Neural cell (in vitro differentiated cells): Measurements from ENCODE around the gene CLEC12A. TPM values are rescaled to one million over a fixed set of nuclear protein-coding genes. Genes with fewer than 3 reads are reported as not detected.

Experiments
- H2AFZ ChIP-seq: fragments of 200-600, 300-800 bp; sonication (generic), shearing (Covaris generic); 2 replicates; pipeline ENCODE4 v1.6.0; 2014; ENCODE audit warnings: low read depth, mild to moderate bottlenecking, antibody characterized with exemption, low read length, moderate library complexity
- H3F3A ChIP-seq: fragments of 200-600 bp; shearing (Covaris generic); 2 replicates; pipeline ENCODE4 v1.6.1; 2016; ENCODE audit warnings: mild to moderate bottlenecking, moderate library complexity, mixed read lengths, antibody characterized with exemption, low read length; ENCODE audit not compliant: insufficient read depth, poor library complexity, severe bottlenecking
- H3K27ac ChIP-seq: fragments of 200-600, 300-800 bp; sonication (generic), shearing (Covaris generic); 2 replicates; pipeline ENCODE4 v1.5.1; 2014; ENCODE audit warnings: mild to moderate bottlenecking, low read length, moderate library complexity
- H3K27me3 ChIP-seq: fragments of 300-800, 200-600 bp; sonication (generic), shearing (Covaris generic); 2 replicates; pipeline ENCODE4 v1.6.0; 2014; ENCODE audit warnings: mild to moderate bottlenecking, low read depth, low read length, moderate library complexity; ENCODE audit not compliant: insufficient read depth
- H3K36me3 ChIP-seq: fragments of 300-800, 200-600 bp; sonication (generic), shearing (Covaris generic); 2 replicates; pipeline ENCODE4 v1.5.1; 2014; ENCODE audit warnings: mild to moderate bottlenecking, antibody characterized with exemption, low read length, moderate library complexity; ENCODE audit not compliant: insufficient read depth
- H3K4me2 ChIP-seq: fragments of 300-800, 200-600 bp; sonication (generic), shearing (Covaris generic); 2 replicates; pipeline ENCODE4 v1.6.0; 2014; ENCODE audit warnings: mild to moderate bottlenecking, low read length
- H3K4me3 ChIP-seq: fragments of 300-800, 200-600 bp; sonication (generic), shearing (Covaris generic); 2 replicates; pipeline ENCODE4 v1.5.1; 2014; ENCODE audit warnings: mild to moderate bottlenecking, low read length, moderate library complexity
- H3K79me2 ChIP-seq: fragments of 200-600 bp; shearing (Covaris generic); replicated peaks from 2 replicates; pipeline ENCODE4 v1.6.0; 2014; ENCODE audit warnings: mild to moderate bottlenecking, low read length, moderate library complexity; ENCODE audit not compliant: insufficient read depth
- H3K9ac ChIP-seq: fragments of 300-800, 200-600 bp; sonication (generic), shearing (Covaris generic); 2 replicates; pipeline ENCODE4 v1.6.1; 2016; ENCODE audit warnings: mild to moderate bottlenecking, low read length, mixed read lengths
- H3K9me2 ChIP-seq: fragments of 200-600 bp; shearing (Covaris generic); 2 replicates; pipeline ENCODE4 v1.6.1; 2016; ENCODE audit warnings: mild to moderate bottlenecking, low read length, mixed read lengths; ENCODE audit not compliant: insufficient read depth
- H3K9me3 ChIP-seq: fragments of 200-600, 300-800 bp; sonication (generic), shearing (Covaris generic); 2 replicates; pipeline ENCODE4 v1.6.1; 2016; ENCODE audit warnings: mild to moderate bottlenecking, mixed run types, low read length, moderate library complexity, mixed read lengths
- H4K20me1 ChIP-seq: fragments of 200-600 bp; shearing (Covaris generic); 2 replicates; pipeline ENCODE4 v1.6.1; 2016; ENCODE audit warnings: mild to moderate bottlenecking, mixed run types; ENCODE audit not compliant: insufficient read depth
- CTCF ChIP-seq: fragments of 450-650 bp; IDR thresholded peaks from 2 replicates; pipeline ENCODE4 v1.5.1; 2014; ENCODE audit warnings: antibody characterized with exemption, mild to moderate bottlenecking, moderate library complexity; ENCODE audit not compliant: poor library complexity, severe bottlenecking
- EP300 ChIP-seq: fragments of 450-650 bp; conservative IDR thresholded peaks from 2 replicates; pipeline ENCODE4 v1.6.1; 2014; ENCODE audit warnings: antibody characterized with exemption, mild to moderate bottlenecking, moderate library complexity; ENCODE audit not compliant: poor library complexity, severe bottlenecking
- EZH2 ChIP-seq: fragments of 200-600, 300-800 bp; shearing (Covaris generic), sonication (generic); IDR thresholded peaks from 2 replicates; pipeline ENCODE4 v1.6.1; 2014; ENCODE audit warnings: antibody characterized with exemption, low read length, borderline replicate concordance, mild to moderate bottlenecking; ENCODE audit not compliant: insufficient read depth, poor library complexity, severe bottlenecking
- MXI1 ChIP-seq: fragments of 450-650 bp; conservative IDR thresholded peaks from 2 replicates; pipeline ENCODE4 v1.6.1; 2014; ENCODE audit warnings: antibody characterized with exemption, mild to moderate bottlenecking; ENCODE audit not compliant: poor library complexity, severe bottlenecking
- POLR2AphosphoS5 ChIP-seq: IDR thresholded peaks from 2 replicates; pipeline ENCODE4 v1.6.1; 2012
- RAD21 ChIP-seq: fragments of 450-650 bp; conservative IDR thresholded peaks from 2 replicates; pipeline ENCODE4 v1.6.1; 2014; ENCODE audit warnings: antibody characterized with exemption, mild to moderate bottlenecking, moderate library complexity
- SMC3 ChIP-seq: fragments of 450-650 bp; conservative IDR thresholded peaks from 2 replicates; pipeline ENCODE4 v1.6.1; 2014; ENCODE audit warnings: antibody characterized with exemption, mild to moderate bottlenecking, moderate library complexity; ENCODE audit not compliant: poor library complexity
- TAF1 ChIP-seq: IDR thresholded peaks from 2 replicates; pipeline ENCODE4 v1.6.1; 2012; ENCODE audit warnings: low read depth
- polyA plus RNA-seq: library from polyadenylated mRNA; depleted of rRNA; stranded (reverse); fragments of >200 nt; gene quantifications from 2 replicates; pipeline ENCODE4 v1.2.3, GENCODE V29; 2014
- TF ChIP-seq, protein P1 (sequence below): IDR thresholded peaks from 2 replicates; pipeline ENCODE4 v1.6.1; 2012; ENCODE audit warnings: borderline replicate concordance

Gene CLEC12A
- polyA plus RNA-seq, 1 donor from 2014 or later, result not detected

GRCh38 chr12:9940375-9940774 lies 30.8 kb upstream of the CLEC12A start:
- no peak overlapping the region for H3K4me2 ChIP-seq
- H3K9ac ChIP-seq, result no peak overlapping the region
- no peaks in the 10 kb centered on the region for H3F3A ChIP-seq
- H3K27me3 ChIP-seq, result no peaks in the 10 kb centered on the region
- H3K36me3 ChIP-seq, result no peaks in the 10 kb centered on the region
- TF ChIP-seq TAF1 (no peak), RAD21 (no peak), MXI1 (no peak), EZH2 (no peak), SMC3 (no peak), EP300 (no peak), CTCF (no peak), POLR2AphosphoS5 (no peak)
- TF ChIP-seq, protein P1, sequence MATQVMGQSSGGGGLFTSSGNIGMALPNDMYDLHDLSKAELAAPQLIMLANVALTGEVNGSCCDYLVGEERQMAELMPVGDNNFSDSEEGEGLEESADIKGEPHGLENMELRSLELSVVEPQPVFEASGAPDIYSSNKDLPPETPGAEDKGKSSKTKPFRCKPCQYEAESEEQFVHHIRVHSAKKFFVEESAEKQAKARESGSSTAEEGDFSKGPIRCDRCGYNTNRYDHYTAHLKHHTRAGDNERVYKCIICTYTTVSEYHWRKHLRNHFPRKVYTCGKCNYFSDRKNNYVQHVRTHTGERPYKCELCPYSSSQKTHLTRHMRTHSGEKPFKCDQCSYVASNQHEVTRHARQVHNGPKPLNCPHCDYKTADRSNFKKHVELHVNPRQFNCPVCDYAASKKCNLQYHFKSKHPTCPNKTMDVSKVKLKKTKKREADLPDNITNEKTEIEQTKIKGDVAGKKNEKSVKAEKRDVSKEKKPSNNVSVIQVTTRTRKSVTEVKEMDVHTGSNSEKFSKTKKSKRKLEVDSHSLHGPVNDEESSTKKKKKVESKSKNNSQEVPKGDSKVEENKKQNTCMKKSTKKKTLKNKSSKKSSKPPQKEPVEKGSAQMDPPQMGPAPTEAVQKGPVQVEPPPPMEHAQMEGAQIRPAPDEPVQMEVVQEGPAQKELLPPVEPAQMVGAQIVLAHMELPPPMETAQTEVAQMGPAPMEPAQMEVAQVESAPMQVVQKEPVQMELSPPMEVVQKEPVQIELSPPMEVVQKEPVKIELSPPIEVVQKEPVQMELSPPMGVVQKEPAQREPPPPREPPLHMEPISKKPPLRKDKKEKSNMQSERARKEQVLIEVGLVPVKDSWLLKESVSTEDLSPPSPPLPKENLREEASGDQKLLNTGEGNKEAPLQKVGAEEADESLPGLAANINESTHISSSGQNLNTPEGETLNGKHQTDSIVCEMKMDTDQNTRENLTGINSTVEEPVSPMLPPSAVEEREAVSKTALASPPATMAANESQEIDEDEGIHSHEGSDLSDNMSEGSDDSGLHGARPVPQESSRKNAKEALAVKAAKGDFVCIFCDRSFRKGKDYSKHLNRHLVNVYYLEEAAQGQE, result no peak
- H3K79me2 ChIP-seq, result no peaks in the 10 kb centered on the region
- H2AFZ ChIP-seq, result no peak overlapping the region
- H3K4me3 ChIP-seq, result no peak overlapping the region
- H3K9me2 ChIP-seq, result no peaks in the 10 kb centered on the region
- no peak overlapping the region for H3K27ac ChIP-seq
- H4K20me1 ChIP-seq, result no peaks in the 10 kb centered on the region
- H3K9me3 ChIP-seq, result no peaks in the 10 kb centered on the region

DNA sequence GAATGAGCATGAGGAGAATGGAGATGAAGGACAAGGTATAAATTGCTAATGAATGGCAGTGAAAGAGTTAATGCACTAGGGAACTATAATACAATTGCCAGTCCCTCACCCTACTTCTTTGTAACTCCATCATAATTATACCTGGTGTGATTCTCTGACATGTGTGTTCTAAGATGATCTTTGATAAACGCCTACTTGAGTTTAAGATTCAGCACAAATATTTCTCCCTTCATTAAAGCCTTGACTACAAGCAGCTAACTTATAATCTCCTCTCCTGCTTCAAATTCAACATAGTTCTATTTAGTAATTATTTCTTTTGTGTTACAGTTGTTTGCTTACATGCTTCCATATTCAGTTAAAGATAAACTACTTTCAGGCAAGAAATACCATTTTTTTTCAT lies 29.4 kb upstream of the CLEC12A start:
- TF ChIP-seq MXI1, result no peak
- peak; percentile 76 for TF ChIP-seq EP300
- peak; percentile 19 for TF ChIP-seq SMC3
- TF ChIP-seq POLR2AphosphoS5, result peak; percentile 56
- no peaks in the 10 kb centered on the region for H3K79me2 ChIP-seq
- H3K4me2 ChIP-seq, result peak overlapping the region; percentile 44
- H2AFZ ChIP-seq, result no peak overlapping the region
- H3K9ac ChIP-seq, result peak overlapping the region; percentile 22
- H3K4me3 ChIP-seq, result peak overlapping the region; percentile 50
- H3K27me3 ChIP-seq, result no peaks in the 10 kb centered on the region
- no peaks in the 10 kb centered on the region for H3F3A ChIP-seq
- no peaks in the 10 kb centered on the region for H3K9me3 ChIP-seq
- H3K27ac ChIP-seq, result peak overlapping the region; percentile 79
- no peaks in the 10 kb centered on the region for H4K20me1 ChIP-seq
- no peaks in the 10 kb centered on the region for H3K36me3 ChIP-seq
- H3K9me2 ChIP-seq, result no peaks in the 10 kb centered on the region

GRCh38 chr12:9943240-9943639 lies 28.0 kb upstream of the CLEC12A start:
- H4K20me1 ChIP-seq, result no peaks in the 10 kb centered on the region
- no peak overlapping the region for H3K9ac ChIP-seq
- TF ChIP-seq CTCF (no peak), TAF1 (no peak), EZH2 (no peak), MXI1 (no peak)
- no peaks in the 10 kb centered on the region for H3F3A ChIP-seq
- H3K79me2 ChIP-seq, result no peaks in the 10 kb centered on the region
- peak overlapping the region; percentile 79 for H3K27ac ChIP-seq
- H3K9me2 ChIP-seq, result no peaks in the 10 kb centered on the region
- H3K4me2 ChIP-seq, result no peak overlapping the region
- H3K9me3 ChIP-seq, result no peaks in the 10 kb centered on the region
- no peak overlapping the region for H3K4me3 ChIP-seq
- no peaks in the 10 kb centered on the region for H3K27me3 ChIP-seq
- no peaks in the 10 kb centered on the region for H3K36me3 ChIP-seq
- no peak overlapping the region for H2AFZ ChIP-seq
